OCI-LY1 (cell line): ENCODE results near the gene GNG2.

Source experiments
- H2AFZ ChIP-seq: fragments of 200-600 bp; sonication (generic), shearing (Covaris generic); 2 replicates; pipeline ENCODE4 v1.6.0; 2014; ENCODE audit warnings: antibody characterized with exemption, mild to moderate bottlenecking, low read length
- H3F3A ChIP-seq: fragments of 200-600 bp; sonication (generic), shearing (Covaris generic); 2 replicates; pipeline ENCODE4 v1.6.0; 2014; ENCODE audit warnings: mild to moderate bottlenecking, antibody characterized with exemption, low read length, moderate library complexity; ENCODE audit not compliant: insufficient read depth
- H3K27ac ChIP-seq: fragments of 200-600 bp; sonication (generic); 2 replicates; pipeline ENCODE4 v1.5.1; 2014; ENCODE audit warnings: low read length, mixed run types, mild to moderate bottlenecking, low read depth; ENCODE audit not compliant: poor library complexity, severe bottlenecking
- H3K27me3 ChIP-seq: fragments of 200-600 bp; sonication (generic); 2 replicates; pipeline ENCODE4 v1.6.0; 2014; ENCODE audit warnings: antibody characterized with exemption, mild to moderate bottlenecking, low read length, moderate library complexity; ENCODE audit not compliant: insufficient read depth
- H3K36me3 ChIP-seq: fragments of 200-600 bp; sonication (generic); 2 replicates; pipeline ENCODE4 v1.6.1; 2014; ENCODE audit warnings: mild to moderate bottlenecking, antibody characterized with exemption, low read length, moderate library complexity, mixed read lengths; ENCODE audit not compliant: insufficient read depth
- H3K4me1 ChIP-seq: fragments of 200-600 bp; sonication (generic); 2 replicates; pipeline ENCODE4 v1.5.1; 2014; ENCODE audit warnings: mild to moderate bottlenecking, low read length, moderate library complexity; ENCODE audit not compliant: insufficient read depth, severe bottlenecking
- H3K4me2 ChIP-seq: fragments of 200-600 bp; sonication (generic), shearing (Covaris generic); 2 replicates; pipeline ENCODE4 v1.6.1; 2014; ENCODE audit warnings: low read length
- H3K4me3 ChIP-seq: fragments of 200-600 bp; sonication (generic); 2 replicates; pipeline ENCODE4 v1.5.1; 2014; ENCODE audit warnings: low read length, low read depth, mild to moderate bottlenecking, mixed read lengths; ENCODE audit not compliant: poor library complexity, severe bottlenecking
- H3K79me2 ChIP-seq: fragments of 200-600 bp; shearing (Covaris generic); 2 replicates; pipeline ENCODE4 v1.6.1; 2016; ENCODE audit warnings: mixed run types, low read length, mixed read lengths; ENCODE audit not compliant: insufficient read depth
- H3K9ac ChIP-seq: fragments of 200-600 bp; sonication (generic), shearing (Covaris generic); 2 replicates; pipeline ENCODE4 v1.6.1; 2014; ENCODE audit warnings: mild to moderate bottlenecking, low read length, mixed read lengths
- H3K9me2 ChIP-seq: fragments of 200-600 bp; sonication (generic), shearing (Covaris generic); 2 replicates; pipeline ENCODE4 v1.6.1; 2014; ENCODE audit warnings: low read depth, mild to moderate bottlenecking, low read length, mixed read lengths
- H3K9me3 ChIP-seq: fragments of 200-600 bp; shearing (Covaris generic); 2 replicates; pipeline ENCODE4 v1.6.1; 2014; ENCODE audit warnings: low read length, mixed read lengths
- H4K20me1 ChIP-seq: fragments of 200-600 bp; sonication (generic), shearing (Covaris generic); 2 replicates; pipeline ENCODE4 v1.6.0; 2016; ENCODE audit warnings: mild to moderate bottlenecking, low read length; ENCODE audit not compliant: insufficient read depth
- EZH2 ChIP-seq: fragments of 200-600 bp; sonication (generic), shearing (Covaris generic); IDR thresholded peaks from 2 replicates; pipeline ENCODE4 v1.8.0; 2017; ENCODE audit warnings: borderline replicate concordance, mixed run types, mild to moderate bottlenecking, antibody characterized with exemption, low read length, moderate library complexity, mixed read lengths
- TF ChIP-seq, protein P1 (sequence below): fragments of 200-600 bp; sonication (generic), shearing (Covaris generic); IDR thresholded peaks from 2 replicates; pipeline ENCODE4 v1.5.1; 2017; ENCODE audit warnings: mild to moderate bottlenecking, antibody characterized with exemption, low read length, moderate library complexity, mixed read lengths

GNG2 gene

DNA sequence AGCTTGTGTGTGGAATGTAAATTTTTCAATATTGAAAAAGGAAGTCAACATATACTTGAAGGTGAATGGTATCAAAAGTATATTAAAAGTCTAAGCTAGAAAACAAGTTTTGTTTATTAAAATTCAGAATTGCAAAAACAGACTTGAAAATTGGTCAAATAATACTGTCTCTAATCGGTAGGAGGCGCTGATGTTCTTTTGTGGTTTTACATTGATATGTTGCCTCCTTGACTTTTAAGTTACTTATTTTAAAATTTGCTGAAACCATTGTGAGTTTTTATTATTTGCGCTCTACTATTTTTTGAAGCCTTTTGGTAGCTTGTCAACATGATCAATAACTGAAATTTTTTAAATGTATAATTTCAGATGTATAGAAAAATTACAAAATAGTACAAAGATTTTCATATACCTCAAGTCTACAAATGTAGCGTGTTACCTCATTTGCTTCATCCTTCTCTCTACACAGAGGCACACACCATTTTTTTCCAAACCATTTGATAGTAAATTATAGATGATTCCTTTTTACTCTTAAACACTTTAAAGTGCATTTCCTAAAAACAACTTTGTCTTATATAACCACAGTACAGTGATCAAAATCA lies 135.8 kb downstream of the GNG2 start:
- H3K4me1 ChIP-seq, result peaks cover 13% of the 10 kb centered on the region
- H3K9me2 ChIP-seq, result no peaks in the 10 kb centered on the region
- H3K4me2 ChIP-seq, result no peak overlapping the region
- no peaks in the 10 kb centered on the region for H4K20me1 ChIP-seq
- no peaks in the 10 kb centered on the region for H3F3A ChIP-seq
- H3K4me3 ChIP-seq, result no peak overlapping the region
- no peak overlapping the region for H2AFZ ChIP-seq
- H3K9me3 ChIP-seq, result no peaks in the 10 kb centered on the region
- no peak overlapping the region for H3K27ac ChIP-seq
- no peak overlapping the region for H3K9ac ChIP-seq
- no peaks in the 10 kb centered on the region for H3K27me3 ChIP-seq
- H3K36me3 ChIP-seq, result peaks cover 94% of the 10 kb centered on the region
- H3K79me2 ChIP-seq, result peaks cover 2% of the 10 kb centered on the region
- no peak for TF ChIP-seq EZH2
- TF ChIP-seq, protein P1, sequence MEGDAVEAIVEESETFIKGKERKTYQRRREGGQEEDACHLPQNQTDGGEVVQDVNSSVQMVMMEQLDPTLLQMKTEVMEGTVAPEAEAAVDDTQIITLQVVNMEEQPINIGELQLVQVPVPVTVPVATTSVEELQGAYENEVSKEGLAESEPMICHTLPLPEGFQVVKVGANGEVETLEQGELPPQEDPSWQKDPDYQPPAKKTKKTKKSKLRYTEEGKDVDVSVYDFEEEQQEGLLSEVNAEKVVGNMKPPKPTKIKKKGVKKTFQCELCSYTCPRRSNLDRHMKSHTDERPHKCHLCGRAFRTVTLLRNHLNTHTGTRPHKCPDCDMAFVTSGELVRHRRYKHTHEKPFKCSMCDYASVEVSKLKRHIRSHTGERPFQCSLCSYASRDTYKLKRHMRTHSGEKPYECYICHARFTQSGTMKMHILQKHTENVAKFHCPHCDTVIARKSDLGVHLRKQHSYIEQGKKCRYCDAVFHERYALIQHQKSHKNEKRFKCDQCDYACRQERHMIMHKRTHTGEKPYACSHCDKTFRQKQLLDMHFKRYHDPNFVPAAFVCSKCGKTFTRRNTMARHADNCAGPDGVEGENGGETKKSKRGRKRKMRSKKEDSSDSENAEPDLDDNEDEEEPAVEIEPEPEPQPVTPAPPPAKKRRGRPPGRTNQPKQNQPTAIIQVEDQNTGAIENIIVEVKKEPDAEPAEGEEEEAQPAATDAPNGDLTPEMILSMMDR, result peak; percentile 67

DNA sequence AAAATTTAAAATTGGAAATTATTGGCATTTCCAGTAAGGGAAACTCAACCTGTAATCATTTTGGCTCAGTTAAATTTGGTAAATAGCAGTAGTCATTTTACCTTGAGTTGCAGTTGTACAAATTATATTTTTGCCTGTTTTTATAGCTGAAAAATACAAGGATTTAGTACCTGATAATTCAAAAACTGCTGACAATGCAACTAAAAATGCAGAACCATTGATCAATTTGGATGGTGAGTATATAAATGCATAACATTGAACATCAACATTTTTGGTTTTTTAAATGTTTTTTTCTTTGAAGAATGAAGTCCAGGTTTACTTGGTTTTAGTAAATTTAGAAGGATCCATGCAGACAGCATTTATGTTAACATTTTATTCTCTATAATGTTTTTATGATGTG lies 137.9 kb downstream of the GNG2 start:
- H3K79me2 ChIP-seq, result no peaks in the 10 kb centered on the region; the same call in 1 of the 2 replicates
- no peaks in the 10 kb centered on the region for H3F3A ChIP-seq
- TF ChIP-seq, protein P1, result no peak
- TF ChIP-seq EZH2, result no peak
- no peaks in the 10 kb centered on the region for H3K9me2 ChIP-seq
- H2AFZ ChIP-seq, result no peak overlapping the region
- H3K4me3 ChIP-seq, result no peak overlapping the region
- H3K9ac ChIP-seq, result no peak overlapping the region
- peaks cover 3% of the 10 kb centered on the region for H3K4me1 ChIP-seq
- H3K36me3 ChIP-seq, result peaks cover 98% of the 10 kb centered on the region
- no peak overlapping the region for H3K27ac ChIP-seq
- H4K20me1 ChIP-seq, result no peaks in the 10 kb centered on the region
- H3K4me2 ChIP-seq, result no peak overlapping the region
- H3K9me3 ChIP-seq, result no peaks in the 10 kb centered on the region
- H3K27me3 ChIP-seq, result no peaks in the 10 kb centered on the region

DNA sequence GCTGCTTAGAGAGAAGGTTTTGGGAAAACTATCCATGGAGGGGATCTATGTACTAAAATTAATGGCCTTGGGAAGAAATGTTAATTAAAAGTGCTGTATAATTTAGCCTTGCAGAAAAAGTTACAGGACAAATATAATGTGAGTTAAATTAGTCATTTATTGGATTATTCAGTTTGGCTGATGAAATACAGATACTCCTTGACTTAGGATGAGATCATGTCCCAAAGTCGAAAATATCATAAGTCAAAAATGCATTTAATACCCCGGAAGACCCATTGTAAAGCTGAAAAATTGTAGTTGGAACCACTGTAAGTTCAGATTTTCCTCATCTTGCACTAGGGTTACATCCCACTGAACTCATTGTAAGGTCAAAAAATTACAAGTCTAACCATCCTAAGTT lies 138.7 kb downstream of the GNG2 start:
- H3F3A ChIP-seq, result no peaks in the 10 kb centered on the region
- H3K4me1 ChIP-seq, result no peaks in the 10 kb centered on the region
- no peak overlapping the region for H3K4me3 ChIP-seq
- no peak overlapping the region for H3K27ac ChIP-seq
- peaks cover 98% of the 10 kb centered on the region for H3K36me3 ChIP-seq
- TF ChIP-seq, protein P1, result no peak
- TF ChIP-seq EZH2, result no peak
- no peaks in the 10 kb centered on the region; the same call in 1 of the 2 replicates for H3K79me2 ChIP-seq
- no peak overlapping the region for H3K4me2 ChIP-seq
- no peak overlapping the region for H2AFZ ChIP-seq
- H4K20me1 ChIP-seq, result no peaks in the 10 kb centered on the region
- no peaks in the 10 kb centered on the region for H3K9me3 ChIP-seq
- H3K27me3 ChIP-seq, result no peaks in the 10 kb centered on the region
- H3K9ac ChIP-seq, result no peak overlapping the region
- H3K9me2 ChIP-seq, result no peaks in the 10 kb centered on the region
